ENCODE measurements around the gene GRIN3A.
"Not testable (repeated sequence)": the region's sequence is repeated elsewhere in the genome, so short reads cannot be mapped to it uniquely, and the experiment has no call there.

DNA sequence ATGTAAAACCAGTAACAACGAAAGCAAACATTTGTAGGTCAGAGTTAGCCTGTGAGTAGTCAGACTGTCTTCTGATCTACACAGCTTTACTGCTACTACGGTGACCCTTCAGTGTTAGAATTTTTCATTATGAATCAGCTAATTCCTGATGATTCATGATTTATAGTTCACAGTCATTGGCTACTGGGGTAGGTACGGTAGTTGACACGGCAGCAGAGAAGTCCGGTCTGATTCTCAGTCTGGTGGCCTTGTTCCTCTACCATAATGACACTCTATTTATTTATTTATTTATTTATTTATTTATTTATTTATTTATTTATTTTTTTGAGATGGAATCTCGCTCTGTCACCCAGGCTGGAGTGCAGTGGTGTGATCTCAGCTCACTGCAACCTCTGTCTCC is 148.4 kb downstream of the GRIN3A start:
- TF ChIP-seq, protein P1, sequence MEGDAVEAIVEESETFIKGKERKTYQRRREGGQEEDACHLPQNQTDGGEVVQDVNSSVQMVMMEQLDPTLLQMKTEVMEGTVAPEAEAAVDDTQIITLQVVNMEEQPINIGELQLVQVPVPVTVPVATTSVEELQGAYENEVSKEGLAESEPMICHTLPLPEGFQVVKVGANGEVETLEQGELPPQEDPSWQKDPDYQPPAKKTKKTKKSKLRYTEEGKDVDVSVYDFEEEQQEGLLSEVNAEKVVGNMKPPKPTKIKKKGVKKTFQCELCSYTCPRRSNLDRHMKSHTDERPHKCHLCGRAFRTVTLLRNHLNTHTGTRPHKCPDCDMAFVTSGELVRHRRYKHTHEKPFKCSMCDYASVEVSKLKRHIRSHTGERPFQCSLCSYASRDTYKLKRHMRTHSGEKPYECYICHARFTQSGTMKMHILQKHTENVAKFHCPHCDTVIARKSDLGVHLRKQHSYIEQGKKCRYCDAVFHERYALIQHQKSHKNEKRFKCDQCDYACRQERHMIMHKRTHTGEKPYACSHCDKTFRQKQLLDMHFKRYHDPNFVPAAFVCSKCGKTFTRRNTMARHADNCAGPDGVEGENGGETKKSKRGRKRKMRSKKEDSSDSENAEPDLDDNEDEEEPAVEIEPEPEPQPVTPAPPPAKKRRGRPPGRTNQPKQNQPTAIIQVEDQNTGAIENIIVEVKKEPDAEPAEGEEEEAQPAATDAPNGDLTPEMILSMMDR (IDR thresholded peaks at IDR 0.05; ENCODE audit: low read length): not testable (repeated sequence)
- TF ChIP-seq EZH2 (IDR thresholded peaks at IDR 0.05; ENCODE audit: borderline replicate concordance, low read length): not testable (repeated sequence)
